GM12891 (cell line): ENCODE data around the gene ITGB3BP.

Experiments used
- PAX5 ChIP-seq: IDR thresholded peaks from 2 replicates; pipeline ENCODE4 v1.6.1; 2011; ENCODE audit warnings: low read length, moderate library complexity, mild to moderate bottlenecking; ENCODE audit not compliant: insufficient read depth, severe bottlenecking
- POLR2A ChIP-seq: IDR thresholded peaks from 2 replicates; pipeline ENCODE4 v1.6.1; 2011; ENCODE audit warnings: low read depth, low read length, control low read depth
- TAF1 ChIP-seq: IDR thresholded peaks from 2 replicates; pipeline ENCODE4 v1.6.1; 2011; ENCODE audit warnings: low read depth, low read length, control low read depth

GRCh38 chr1:63418101-63418500, 104.9 kb downstream of the ITGB3BP start:
- no peak for TF ChIP-seq PAX5
- TF ChIP-seq POLR2A = no peak
- no peak for TF ChIP-seq TAF1
